Measurements from ENCODE around the gene MAMDC4.

GRCh38 chr9:136826188-136826541, 26.0 kb upstream of the MAMDC4 start:
- TF ChIP-seq, protein P1, sequence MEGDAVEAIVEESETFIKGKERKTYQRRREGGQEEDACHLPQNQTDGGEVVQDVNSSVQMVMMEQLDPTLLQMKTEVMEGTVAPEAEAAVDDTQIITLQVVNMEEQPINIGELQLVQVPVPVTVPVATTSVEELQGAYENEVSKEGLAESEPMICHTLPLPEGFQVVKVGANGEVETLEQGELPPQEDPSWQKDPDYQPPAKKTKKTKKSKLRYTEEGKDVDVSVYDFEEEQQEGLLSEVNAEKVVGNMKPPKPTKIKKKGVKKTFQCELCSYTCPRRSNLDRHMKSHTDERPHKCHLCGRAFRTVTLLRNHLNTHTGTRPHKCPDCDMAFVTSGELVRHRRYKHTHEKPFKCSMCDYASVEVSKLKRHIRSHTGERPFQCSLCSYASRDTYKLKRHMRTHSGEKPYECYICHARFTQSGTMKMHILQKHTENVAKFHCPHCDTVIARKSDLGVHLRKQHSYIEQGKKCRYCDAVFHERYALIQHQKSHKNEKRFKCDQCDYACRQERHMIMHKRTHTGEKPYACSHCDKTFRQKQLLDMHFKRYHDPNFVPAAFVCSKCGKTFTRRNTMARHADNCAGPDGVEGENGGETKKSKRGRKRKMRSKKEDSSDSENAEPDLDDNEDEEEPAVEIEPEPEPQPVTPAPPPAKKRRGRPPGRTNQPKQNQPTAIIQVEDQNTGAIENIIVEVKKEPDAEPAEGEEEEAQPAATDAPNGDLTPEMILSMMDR (IDR thresholded peaks at IDR 0.05; ENCODE audit: poor library complexity): no peak
- no peak for TF ChIP-seq EZH2phosphoT487 (IDR thresholded peaks at IDR 0.05; ENCODE audit: low read depth, severe bottlenecking, unreplicated experiment)
- no peak for TF ChIP-seq EZH2 (IDR thresholded peaks at IDR 0.05; ENCODE audit: borderline replicate concordance)
